ENCODE results near the gene GPR107. TPM values are rescaled to one million over a fixed set of nuclear protein-coding genes. Genes with fewer than 3 reads are reported as not detected.

GPR107 gene
- total and polyA plus RNA-seq, 2 donors (not counting 1 experiment from before 2014, with no cell fraction given), result 10.4 to 28.1 TPM

DNA sequence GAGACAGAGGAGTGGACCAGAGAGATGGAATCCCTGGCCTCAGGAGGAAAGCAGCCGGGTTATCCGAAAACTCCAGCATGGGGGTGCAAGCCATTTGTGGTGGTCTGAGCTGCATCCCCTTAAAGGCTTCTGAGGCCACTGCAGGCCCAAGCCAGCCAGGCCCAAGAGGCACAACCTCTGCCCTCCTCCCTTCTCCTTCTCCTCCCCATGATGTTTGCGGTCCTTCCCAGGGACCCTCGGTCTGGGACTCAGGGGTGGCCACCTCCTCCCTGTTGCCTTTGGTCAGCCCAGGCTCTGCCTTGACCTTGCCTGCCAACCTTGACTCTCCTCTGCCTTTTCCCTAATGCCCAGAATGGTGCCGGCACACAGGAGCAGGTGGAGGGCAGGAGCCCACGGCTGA is 123.1 kb downstream of the GPR107 start:
- Histone ChIP-seq H3K27me3 (replicated peaks in 1 of 4; ENCODE audit: control extremely low read depth in 1 of 4, control insufficient read depth in 3 of 4, insufficient read depth in 4 of 4, low read length in 3 of 4) (peaks cover 0 to 16% (median 5%) of the 10 kb centered on the region in 4 experiments), H3K36me3 (replicated peaks in 1 of 2; ENCODE audit: control extremely low read depth in 1 of 2, control insufficient read depth in 1 of 2, extremely low read depth in 1 of 2, insufficient read depth in 2 of 2, low read length in 1 of 2) (no peaks in the 10 kb centered on the region), H3K4me1 (ENCODE audit: control insufficient read depth in 2 of 2, insufficient read depth in 2 of 2, low read length in 2 of 2) (peaks cover 5 to 6% of the 10 kb centered on the region in 2 donors), H3K4me3 (ENCODE audit: control extremely low read depth in 1 of 5, extremely low read depth in 1 of 5, insufficient read depth in 1 of 5, low read depth in 2 of 5, low read length in 4 of 5) (no peak overlapping the region), H3K79me2 (ENCODE audit: control insufficient read depth, insufficient read depth, low read length) (no peaks in the 10 kb centered on the region), H3K4me2 (replicated peaks; ENCODE audit: low read depth, low read length, poor library complexity, severe bottlenecking) (no peak overlapping the region), H3K27ac (ENCODE audit: low read length in 2 of 2) (no peak overlapping the region), H3K9ac (ENCODE audit: low read length) (no peak overlapping the region), H2AFZ (ENCODE audit: insufficient read depth, low read depth, low read length, poor library complexity, severe bottlenecking) (no peak overlapping the region), H3K9me3 (ENCODE audit: control extremely low read depth in 1 of 3, control insufficient read depth in 2 of 3, insufficient read depth in 1 of 3, low read length in 2 of 3) (no peaks in the 10 kb centered on the region), H4K20me1 (ENCODE audit: control insufficient read depth, insufficient read depth, low read length, poor library complexity, severe bottlenecking) (no peaks in the 10 kb centered on the region)
- no peak overlapping the region for H3K4me3 Mint-ChIP-seq
- TF ChIP-seq, protein P1, sequence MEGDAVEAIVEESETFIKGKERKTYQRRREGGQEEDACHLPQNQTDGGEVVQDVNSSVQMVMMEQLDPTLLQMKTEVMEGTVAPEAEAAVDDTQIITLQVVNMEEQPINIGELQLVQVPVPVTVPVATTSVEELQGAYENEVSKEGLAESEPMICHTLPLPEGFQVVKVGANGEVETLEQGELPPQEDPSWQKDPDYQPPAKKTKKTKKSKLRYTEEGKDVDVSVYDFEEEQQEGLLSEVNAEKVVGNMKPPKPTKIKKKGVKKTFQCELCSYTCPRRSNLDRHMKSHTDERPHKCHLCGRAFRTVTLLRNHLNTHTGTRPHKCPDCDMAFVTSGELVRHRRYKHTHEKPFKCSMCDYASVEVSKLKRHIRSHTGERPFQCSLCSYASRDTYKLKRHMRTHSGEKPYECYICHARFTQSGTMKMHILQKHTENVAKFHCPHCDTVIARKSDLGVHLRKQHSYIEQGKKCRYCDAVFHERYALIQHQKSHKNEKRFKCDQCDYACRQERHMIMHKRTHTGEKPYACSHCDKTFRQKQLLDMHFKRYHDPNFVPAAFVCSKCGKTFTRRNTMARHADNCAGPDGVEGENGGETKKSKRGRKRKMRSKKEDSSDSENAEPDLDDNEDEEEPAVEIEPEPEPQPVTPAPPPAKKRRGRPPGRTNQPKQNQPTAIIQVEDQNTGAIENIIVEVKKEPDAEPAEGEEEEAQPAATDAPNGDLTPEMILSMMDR (IDR thresholded peaks at IDR 0.05), result no peak
- TF ChIP-seq EZH2 (IDR thresholded peaks at IDR 0.05; ENCODE audit: borderline replicate concordance, insufficient read depth, low read depth, low read length, poor library complexity, severe bottlenecking), result no peak
- ChIA-PET CTCF (interaction anchor here (1.0 kb wide), 1 partner anchor 61 kb away, joined by 3 read pairs; no protein-coding TSS in a partner anchor), POLR2A (no interaction called here)
- WGBS (ENCODE audit: insufficient coverage), result 87% methylated on average over 4 of the region's 6 CpGs
- intact Hi-C loops (cut with micrococcal nuclease), result no loop called here
- no peak for ATAC-seq (ENCODE audit: low read depth)
- H3K4me1 Mint-ChIP-seq, result peaks cover 8% of the 10 kb centered on the region
- DNase-seq, result no peak
- peaks cover 16% of the 10 kb centered on the region for H3K27me3 Mint-ChIP-seq
- no peak overlapping the region for H3K27ac Mint-ChIP-seq
- H3K9me3 Mint-ChIP-seq (ENCODE audit: insufficient read depth), result no peaks in the 10 kb centered on the region

DNA sequence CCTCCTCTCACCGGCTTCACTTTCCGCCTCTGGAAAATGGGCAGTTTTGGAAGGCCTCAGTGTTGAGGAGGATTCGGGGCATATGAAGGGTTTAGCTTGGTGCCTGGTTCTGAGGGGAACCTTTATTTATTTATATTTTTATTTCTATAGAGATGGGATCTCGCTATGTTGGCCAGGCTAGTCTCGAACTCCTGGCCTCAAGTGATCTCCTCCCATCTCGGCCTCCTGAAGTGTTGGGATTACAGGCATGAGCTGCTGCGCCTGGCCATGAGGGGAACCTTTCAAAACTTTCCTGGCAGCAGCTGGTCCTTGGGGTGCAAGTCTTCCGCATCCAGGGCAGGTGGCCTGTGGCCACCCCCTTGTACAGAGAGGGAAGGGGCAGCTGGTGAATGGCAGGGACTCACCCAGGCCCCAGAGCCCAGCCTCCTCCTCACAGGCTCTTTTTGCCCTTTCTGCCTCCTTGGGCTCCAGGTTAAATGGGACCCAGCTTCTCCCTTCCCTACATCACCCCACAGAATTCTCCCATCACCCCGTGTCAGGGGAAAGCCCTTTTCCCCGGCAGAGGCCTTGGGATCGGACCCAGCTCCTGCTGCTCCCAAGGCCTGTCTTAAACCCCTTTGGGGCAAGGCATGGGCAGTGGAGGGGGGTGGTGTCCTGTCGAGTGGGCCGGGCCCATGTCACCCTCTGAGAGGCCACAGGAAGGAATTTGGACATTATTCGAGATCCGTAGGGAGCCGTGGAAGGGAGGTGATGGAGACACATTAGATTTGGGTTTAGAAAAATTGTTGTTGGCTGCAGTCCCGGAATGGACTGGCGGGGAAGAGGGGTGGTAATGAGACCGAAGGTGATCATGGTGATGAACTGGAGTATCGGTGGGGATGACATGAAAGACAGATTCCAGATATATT is 124.4 kb downstream of the GPR107 start:
- Mint-ChIP-seq H3K27ac (no peak overlapping the region), H3K4me3 (no peak overlapping the region), H3K9me3 (ENCODE audit: insufficient read depth) (no peaks in the 10 kb centered on the region), H3K27me3 (peaks cover 16% of the 10 kb centered on the region), H3K4me1 (peaks cover 8% of the 10 kb centered on the region)
- WGBS (ENCODE audit: insufficient coverage), result 89% methylated on average over 15 of the region's 20 CpGs
- Histone ChIP-seq H3K9ac (ENCODE audit: low read length) (no peak overlapping the region), H3K4me2 (replicated peaks; ENCODE audit: low read depth, low read length, poor library complexity, severe bottlenecking) (no peak overlapping the region), H3K9me3 (ENCODE audit: control extremely low read depth in 1 of 3, control insufficient read depth in 2 of 3, insufficient read depth in 1 of 3, low read length in 2 of 3) (no peaks in the 10 kb centered on the region), H3K79me2 (ENCODE audit: control insufficient read depth, insufficient read depth, low read length) (no peaks in the 10 kb centered on the region), H4K20me1 (ENCODE audit: control insufficient read depth, insufficient read depth, low read length, poor library complexity, severe bottlenecking) (no peaks in the 10 kb centered on the region), H3K36me3 (replicated peaks in 1 of 2; ENCODE audit: control extremely low read depth in 1 of 2, control insufficient read depth in 1 of 2, extremely low read depth in 1 of 2, insufficient read depth in 2 of 2, low read length in 1 of 2) (no peaks in the 10 kb centered on the region), H3K4me1 (ENCODE audit: control insufficient read depth in 2 of 2, insufficient read depth in 2 of 2, low read length in 2 of 2) (peaks cover 2 to 3% of the 10 kb centered on the region in 2 donors), H3K4me3 (ENCODE audit: control extremely low read depth in 1 of 5, extremely low read depth in 1 of 5, insufficient read depth in 1 of 5, low read depth in 2 of 5, low read length in 4 of 5) (no peak overlapping the region), H3K27me3 (replicated peaks in 1 of 4; ENCODE audit: control extremely low read depth in 1 of 4, control insufficient read depth in 3 of 4, insufficient read depth in 4 of 4, low read length in 3 of 4) (peaks cover 0 to 11% (median 3%) of the 10 kb centered on the region in 4 experiments), H3K27ac (ENCODE audit: low read length in 2 of 2) (no peak overlapping the region), H2AFZ (ENCODE audit: insufficient read depth, low read depth, low read length, poor library complexity, severe bottlenecking) (no peak overlapping the region)
- intact Hi-C loops (cut with micrococcal nuclease), result no loop called here
- ChIA-PET CTCF (interaction anchor here (1.2 kb wide), 1 partner anchor 58 kb away, joined by 3 read pairs; no protein-coding TSS in a partner anchor), POLR2A (interaction anchor here (0.6 kb wide), 1 partner anchor 13 kb away, joined by 4 read pairs; no protein-coding TSS in a partner anchor)
- ATAC-seq (ENCODE audit: low read depth) (no peak), DNase-seq (no peak)
- TF ChIP-seq EZH2 (IDR thresholded peaks at IDR 0.05; ENCODE audit: borderline replicate concordance, insufficient read depth, low read depth, low read length, poor library complexity, severe bottlenecking), result no peak
- TF ChIP-seq, protein P1 (IDR thresholded peaks at IDR 0.05), result no peak
